ENCODE data around the gene IMMP2L. TPM values are rescaled to one million over a fixed set of nuclear protein-coding genes. Genes with fewer than 3 reads are reported as not detected.

The IMMP2L gene
- total RNA-seq, 2 experiments from 2014 or later: 8.9 to 18.7 TPM

GRCh38 chr7:110960811-110961210 is 601.5 kb downstream of the IMMP2L start:
- H3K27me3 ChIP-seq (ENCODE audit: control insufficient read depth in 1 of 2, insufficient read depth in 2 of 2, low read length in 2 of 2): no peaks in the 10 kb centered on the region
- Mint-ChIP-seq H3K9me3 (no peaks in the 10 kb centered on the region), H3K36me3 (ENCODE audit: low read depth) (no peaks in the 10 kb centered on the region), H3K4me3 (no peak overlapping the region), H3K27me3 (no peaks in the 10 kb centered on the region), H3K4me1 (ENCODE audit: low read depth) (peaks cover 3% of the 10 kb centered on the region), H3K27ac (no peak overlapping the region)
- ChIA-PET POLR2A (no interaction called here), CTCF (interaction anchor here (0.6 kb wide), 1 partner anchor 536 kb away, joined by 4 read pairs; no protein-coding TSS in a partner anchor)
- H3K27ac ChIP-seq (ENCODE audit: low read depth in 1 of 2, low read length in 2 of 2): no peak overlapping the region
- DNase-seq (no peak), ATAC-seq (ENCODE audit: poor library complexity) (no peak)
- no peak for TF ChIP-seq CTCF (IDR thresholded peaks at IDR 0.05)
- intact Hi-C loops (cut with DNase I, micrococcal nuclease): no loop called here
- H3K36me3 ChIP-seq (ENCODE audit: insufficient read depth, low read length): no peaks in the 10 kb centered on the region
- H3K4me1 ChIP-seq (ENCODE audit: insufficient read depth, low read length): no peaks in the 10 kb centered on the region
- no peak overlapping the region for H3K4me3 ChIP-seq (ENCODE audit: low read length)
- H3K9me3 ChIP-seq (ENCODE audit: control insufficient read depth in 1 of 2, insufficient read depth in 1 of 2, low read length in 2 of 2): no peaks in the 10 kb centered on the region

- ChIA-PET CTCF (no interaction called here), POLR2A (no interaction called here)
- Mint-ChIP-seq H3K4me1 (ENCODE audit: low read depth) (peaks cover 16% of the 10 kb centered on the region), H3K9me3 (no peaks in the 10 kb centered on the region), H3K4me3 (no peak overlapping the region), H3K36me3 (ENCODE audit: low read depth) (no peaks in the 10 kb centered on the region), H3K27ac (no peak overlapping the region), H3K27me3 (no peaks in the 10 kb centered on the region)
- H3K4me3 ChIP-seq (ENCODE audit: low read length): no peak overlapping the region
- no peaks in the 10 kb centered on the region for H3K36me3 ChIP-seq (ENCODE audit: insufficient read depth, low read length)
- DNase-seq (no peak), ATAC-seq (ENCODE audit: poor library complexity) (no peak)
- H3K9me3 ChIP-seq (ENCODE audit: control insufficient read depth in 1 of 2, insufficient read depth in 1 of 2, low read length in 2 of 2): no peaks in the 10 kb centered on the region
- intact Hi-C loops (cut with DNase I, micrococcal nuclease): no loop called here
- H3K4me1 ChIP-seq (ENCODE audit: insufficient read depth, low read length): no peaks in the 10 kb centered on the region
- no peak overlapping the region for H3K27ac ChIP-seq (ENCODE audit: low read depth in 1 of 2, low read length in 2 of 2)
- H3K27me3 ChIP-seq (ENCODE audit: control insufficient read depth in 1 of 2, insufficient read depth in 2 of 2, low read length in 2 of 2): no peaks in the 10 kb centered on the region
- no peak for TF ChIP-seq CTCF (IDR thresholded peaks at IDR 0.05)
Observed at GRCh38 chr7:110948280-110948679, 614.0 kb downstream of the IMMP2L start.

- ATAC-seq (ENCODE audit: poor library complexity) (no peak), DNase-seq (no peak)
- no peak for TF ChIP-seq CTCF (IDR thresholded peaks at IDR 0.05)
- ChIA-PET POLR2A (no interaction called here), CTCF (no interaction called here)
- H3K27me3 Mint-ChIP-seq: no peaks in the 10 kb centered on the region
- H3K4me1 Mint-ChIP-seq (ENCODE audit: low read depth): peaks cover 16% of the 10 kb centered on the region
- H3K4me3 Mint-ChIP-seq: no peak overlapping the region
- Histone ChIP-seq H3K4me3 (ENCODE audit: low read length) (no peak overlapping the region), H3K27me3 (ENCODE audit: control insufficient read depth in 1 of 2, insufficient read depth in 2 of 2, low read length in 2 of 2) (no peaks in the 10 kb centered on the region), H3K4me1 (ENCODE audit: insufficient read depth, low read length) (no peaks in the 10 kb centered on the region), H3K27ac (ENCODE audit: low read depth in 1 of 2, low read length in 2 of 2) (no peak overlapping the region), H3K36me3 (ENCODE audit: insufficient read depth, low read length) (no peaks in the 10 kb centered on the region), H3K9me3 (ENCODE audit: control insufficient read depth in 1 of 2, insufficient read depth in 1 of 2, low read length in 2 of 2) (no peaks in the 10 kb centered on the region)
- intact Hi-C loops (cut with DNase I, micrococcal nuclease): no loop called here
- H3K27ac Mint-ChIP-seq: no peak overlapping the region
- no peaks in the 10 kb centered on the region for H3K36me3 Mint-ChIP-seq (ENCODE audit: low read depth)
- no peaks in the 10 kb centered on the region for H3K9me3 Mint-ChIP-seq
Observed at GRCh38 chr7:110947408-110947807, 614.9 kb downstream of the IMMP2L start.
